SH-SY5Y (cell line): Measurements from ENCODE around the gene LRP1-AS.

Experiments used
- GATA2 ChIP-seq: IDR thresholded peaks from 2 replicates; pipeline ENCODE4 v1.6.1; 2011; ENCODE audit warnings: mild to moderate bottlenecking, low read depth, low read length
- GATA3 ChIP-seq: IDR thresholded peaks from 2 replicates; pipeline ENCODE4 v1.6.1; 2011; ENCODE audit warnings: low read depth, mild to moderate bottlenecking, low read length, moderate library complexity

GRCh38 chr12:57124261-57124877 lies 23.1 kb downstream of the LRP1-AS start:
- TF ChIP-seq GATA2, result no peak
- TF ChIP-seq GATA3, result no peak
